Measurements from ENCODE around the gene B3GNT3.

B3GNT3 gene

GRCh38 chr19:17761148-17761547 lies 33.8 kb upstream of the B3GNT3 start:
- no peak for TF ChIP-seq CTCF (IDR thresholded peaks at IDR 0.05)

GRCh38 chr19:17762505-17763229 lies 32.3 kb upstream of the B3GNT3 start:
- no peak for TF ChIP-seq CTCF (IDR thresholded peaks at IDR 0.05)

DNA sequence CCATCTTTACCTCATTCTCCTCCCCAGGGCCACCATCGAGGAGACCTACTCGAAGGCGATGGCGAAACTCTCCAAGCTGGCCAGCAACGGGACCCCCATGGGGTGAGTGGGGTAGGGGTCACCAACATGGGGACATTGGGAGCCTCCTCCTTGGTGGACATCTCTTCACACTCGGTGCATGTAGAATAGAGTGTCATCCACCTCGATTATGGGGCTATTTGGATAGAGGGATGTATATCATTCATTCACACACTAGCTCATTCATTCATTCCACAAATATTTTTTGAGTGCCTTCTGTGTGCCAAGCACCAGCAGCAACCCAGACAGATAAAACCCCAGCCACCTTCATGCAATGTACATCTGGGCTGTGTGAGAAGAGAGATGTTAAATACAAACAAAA lies 30.6 kb upstream of the B3GNT3 start:
- no peak for TF ChIP-seq CTCF (IDR thresholded peaks at IDR 0.05)

DNA sequence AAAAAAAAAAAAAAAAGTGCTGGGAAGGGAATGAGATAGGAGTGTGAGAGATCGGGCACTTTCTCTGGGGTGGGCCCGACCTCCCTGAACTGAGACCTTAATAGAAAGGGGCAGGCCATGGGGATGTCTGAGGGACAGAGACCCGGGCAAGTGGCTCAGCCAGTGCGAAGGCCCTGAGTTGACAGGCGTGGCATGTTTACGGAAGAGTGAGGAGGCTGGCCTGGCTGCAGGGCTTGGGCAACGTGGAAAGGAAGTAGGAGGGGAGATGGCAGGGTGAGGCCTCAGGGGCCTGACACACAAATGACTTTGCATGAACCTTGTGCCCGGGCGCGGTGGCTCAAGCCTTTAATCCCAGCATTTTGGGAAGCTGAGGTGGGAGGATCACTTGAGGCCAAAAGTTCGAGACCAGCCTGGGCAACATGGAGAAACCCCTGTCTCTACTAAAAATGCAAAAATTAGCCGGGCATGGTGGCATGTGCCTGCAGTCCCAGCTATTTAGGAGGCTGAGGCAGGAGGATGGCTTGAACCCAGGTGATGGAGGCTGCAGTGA lies 29.8 kb upstream of the B3GNT3 start:
- no peak for TF ChIP-seq CTCF (IDR thresholded peaks at IDR 0.05)

- peak; percentile 86 for TF ChIP-seq CTCF (IDR thresholded peaks at IDR 0.05)
Measured at GRCh38 chr19:17766543-17767131, 28.3 kb upstream of the B3GNT3 start.

DNA sequence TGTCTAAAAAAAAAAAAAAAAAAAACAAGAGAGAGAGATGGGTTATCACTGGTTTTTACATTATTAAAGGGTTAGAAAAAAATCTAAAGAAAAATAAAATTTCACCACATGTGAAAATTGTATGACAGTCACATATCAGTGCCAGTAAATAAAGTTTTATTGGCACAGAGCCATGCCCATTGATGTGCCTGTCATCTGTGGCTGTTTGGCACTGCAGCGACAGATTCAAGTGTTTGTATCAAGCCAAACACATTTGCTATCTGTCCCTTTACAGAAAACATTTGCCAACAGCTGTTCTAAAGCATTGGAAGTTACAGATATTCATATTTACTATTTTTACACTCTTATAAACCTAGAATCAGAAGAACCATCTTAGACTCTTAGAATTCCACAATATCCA lies 27.4 kb upstream of the B3GNT3 start:
- no peak for TF ChIP-seq CTCF (IDR thresholded peaks at IDR 0.05)

- no peak for TF ChIP-seq CTCF (IDR thresholded peaks at IDR 0.05)
Measured at GRCh38 chr19:17770613-17771012, 24.3 kb upstream of the B3GNT3 start.

Data from LNCAP (cell line).